GM12878 (cell line): Measurements from ENCODE around the gene SENP8. TPM values are rescaled to one million over a fixed set of nuclear protein-coding genes. Genes with fewer than 3 reads are reported as not detected.

Source experiments
- ATAC-seq: fragments of 200-7000 bp; cut with Tn5 transposase; 3 replicates; pipeline ENCODE4 v1.9.1; 2020; ENCODE audit warnings: mild to moderate bottlenecking, moderate library complexity
- BruUV-seq: library from RNA; stranded (reverse); fragments of 400-500 nt; replicated peaks from 2 replicates; lab custom pipeline; 2021; lab: Mats Ljungman, UMichigan
- CTCF ChIA-PET: fragments of 300-600 bp; sonication (Branson Sonifier 250); formaldehyde crosslinking; extraction: SDS; loops from one replicate; lab custom pipeline; 2021; ENCODE audit warnings: inconsistent platforms; lab: Yijun Ruan, JAX
- POLR2A ChIA-PET: fragments of 350-600 bp; formaldehyde crosslinking; extraction: SDS; loops from one replicate; lab custom pipeline; 2021; ENCODE audit warnings: inconsistent platforms; lab: Charles Lee
- RAD21 ChIA-PET: fragments of 300-600 bp; sonication (Branson Sonifier 250); formaldehyde crosslinking; loops from one replicate; lab custom pipeline; 2023; ENCODE audit warnings: antibody characterized with exemption; ENCODE audit not compliant: unreplicated experiment; lab: Charles Lee
- SMC1A ChIA-PET: fragments of 300-600 bp; sonication (Branson Sonifier 250); formaldehyde crosslinking; loops from one replicate; lab custom pipeline; 2023; ENCODE audit not compliant: unreplicated experiment, uncharacterized antibody; lab: Charles Lee
- DNase-seq: peaks from one replicate; pipeline ENCODE4 v3.0.0-alpha.2; 2011; ENCODE audit warnings: low read depth, low spot score
- FAIRE-seq: peaks from 3 replicates; lab custom pipeline; 2011; peaks lifted over from hg19 to GRCh38; lab: Jason Lieb, UNC
- H2AFZ ChIP-seq: 2 replicates; pipeline ENCODE4 v1.6.0; 2011; ENCODE audit warnings: low read depth, low read length, control low read depth; ENCODE audit not compliant: control insufficient read depth
- H3K27ac ChIP-seq: 2 replicates; pipeline ENCODE4 v1.5.1; 2011; ENCODE audit warnings: control low read depth; ENCODE audit not compliant: control insufficient read depth, insufficient read depth
- H3K27me3 ChIP-seq, 2 experiments: replicated peaks in 1 of 2; 2 replicates each; pipeline versions ENCODE4 v1.6.0 to v1.6.1; 2011; ENCODE audit warnings: low read length in 1 of 2; ENCODE audit not compliant: control insufficient read depth in 2 of 2, insufficient read depth in 2 of 2
- H3K36me3 ChIP-seq, 2 experiments: 2 replicates each; pipeline ENCODE4 v1.5.1; 2011; ENCODE audit warnings: low read length in 1 of 2; ENCODE audit not compliant: control insufficient read depth in 2 of 2, insufficient read depth in 2 of 2
- H3K4me1 ChIP-seq: 2 replicates; pipeline ENCODE4 v1.6.1; 2011; ENCODE audit warnings: mild to moderate bottlenecking, low read length, moderate library complexity, mixed read lengths; ENCODE audit not compliant: control insufficient read depth, insufficient read depth
- H3K4me2 ChIP-seq: 2 replicates; pipeline ENCODE4 v1.6.0; 2011; ENCODE audit warnings: control low read depth; ENCODE audit not compliant: control insufficient read depth, insufficient read depth
- H3K4me3 ChIP-seq: fragments of 200-600 bp; sonication (generic); 2 replicates; pipeline ENCODE4 v1.5.1; 2016
- H3K79me2 ChIP-seq: 2 replicates; pipeline ENCODE4 v1.6.0; 2011; ENCODE audit warnings: low read length; ENCODE audit not compliant: control insufficient read depth, insufficient read depth
- H3K9ac ChIP-seq: 2 replicates; pipeline ENCODE4 v1.8.0; 2011; ENCODE audit warnings: low read length, control low read depth, mixed read lengths; ENCODE audit not compliant: control insufficient read depth, insufficient read depth
- H3K9me3 ChIP-seq: replicated peaks from 3 replicates; pipeline ENCODE4 v1.5.1; 2011; ENCODE audit warnings: mild to moderate bottlenecking, low read length; ENCODE audit not compliant: control insufficient read depth, insufficient read depth
- H4K20me1 ChIP-seq: 2 replicates; pipeline ENCODE4 v1.6.0; 2011; ENCODE audit not compliant: control insufficient read depth, insufficient read depth
- ATF3 ChIP-seq: IDR thresholded peaks from 2 replicates; pipeline ENCODE4 v1.6.1; 2011; ENCODE audit warnings: low read depth, mild to moderate bottlenecking, low read length, moderate library complexity, borderline replicate concordance; ENCODE audit errors: extremely low read depth
- EED ChIP-seq: sonication (generic); IDR thresholded peaks from 2 replicates; pipeline ENCODE4 v1.6.1; 2016; ENCODE audit warnings: antibody characterized with exemption, low read depth
- HDAC2 ChIP-seq: fragments of 200-600 bp; sonication (generic); IDR thresholded peaks from 2 replicates; pipeline ENCODE4 v1.6.1; 2017
- IKZF2 ChIP-seq, 2 experiments: fragments of 450-650 bp; IDR thresholded peaks; 2 replicates each; pipeline ENCODE4 v1.6.1; 2017; ENCODE audit warnings: mild to moderate bottlenecking in 2 of 2, moderate library complexity in 2 of 2
- IRF4 ChIP-seq: IDR thresholded peaks from 2 replicates; pipeline ENCODE4 v1.6.1; 2011; ENCODE audit warnings: low read depth, low read length
- MTA3 ChIP-seq: IDR thresholded peaks from 2 replicates; pipeline ENCODE4 v1.6.1; 2012; ENCODE audit warnings: low read length, inconsistent platforms, borderline replicate concordance
- RUNX3 ChIP-seq: IDR thresholded peaks from 2 replicates; pipeline ENCODE4 v1.6.1; 2012; ENCODE audit warnings: low read length, inconsistent platforms
- SMAD1 ChIP-seq: fragments of 450-650 bp; IDR thresholded peaks from 2 replicates; pipeline ENCODE4 v1.6.1; 2018; ENCODE audit warnings: mild to moderate bottlenecking, low read depth; ENCODE audit not compliant: partially characterized antibody
- SMC3 ChIP-seq: IDR thresholded peaks from 2 replicates; pipeline ENCODE4 v1.6.1; 2011; ENCODE audit warnings: low read length, improper control_type of control experiment, borderline replicate concordance
- SREBF2 ChIP-seq: IDR thresholded peaks from 2 replicates; pipeline ENCODE4 v1.6.1; 2012; ENCODE audit warnings: mild to moderate bottlenecking, low read length
- STAT1 ChIP-seq: fragments of 450-650 bp; conservative IDR thresholded peaks from 2 replicates; pipeline ENCODE4 v1.6.1; 2014; ENCODE audit warnings: antibody characterized with exemption, mild to moderate bottlenecking
- SUPT20H ChIP-seq: IDR thresholded peaks from 2 replicates; pipeline ENCODE4 v1.6.1; 2011; ENCODE audit warnings: low read depth, mild to moderate bottlenecking, low read length, moderate library complexity, borderline replicate concordance; ENCODE audit not compliant: control insufficient read depth
- TCF12 ChIP-seq: IDR thresholded peaks from 2 replicates; pipeline ENCODE4 v1.6.1; 2011; ENCODE audit warnings: low read depth, mild to moderate bottlenecking, low read length
- TCF7 ChIP-seq: IDR thresholded peaks from 2 replicates; pipeline ENCODE4 v1.6.1; 2014; ENCODE audit warnings: antibody characterized with exemption, borderline replicate concordance
- ZBTB33 ChIP-seq: fragments of 450-650 bp; IDR thresholded peaks from 2 replicates; pipeline ENCODE4 v1.6.1; 2017; ENCODE audit warnings: mild to moderate bottlenecking
- WGBS: methylation state at CpG from one replicate; pipeline ENCODE4 v1.1.6; 2016; ENCODE audit warnings: low lambda C conversion rate; ENCODE audit not compliant: insufficient replicate concordance, insufficient coverage; ENCODE audit errors: missing lambda C conversion rate; 5-methylcytosine and 5-hydroxymethylcytosine counted together
- in situ Hi-C: fragments of 300-500 bp; cut with MboI; formaldehyde crosslinking; loops from 9 replicates; pipeline ENCODE4 v1.14.3; 2018; ENCODE audit warnings: mixed read lengths
- intact Hi-C: fragments of 100-400 bp; cut with micrococcal nuclease; formaldehyde crosslinking; loops from one replicate; pipeline ENCODE4 v1.14.2; 2022; ENCODE audit not compliant: unreplicated experiment
- polyA plus RNA-seq, 11 experiments: library from polyadenylated mRNA; depleted of rRNA in 4 of 11; unstranded in 6 of 11; stranded (reverse) in 5 of 11; fragments of >200 nt; fragmentation: Nextera tagmentation in 4 of 11; fragmentation: Illumina TruSeq in 1 of 11; extraction: Ambion mirVana in 4 of 11; extraction: Trizol in 1 of 11; gene quantifications; 1 replicate in 1 of 11; 2 replicates in 10 of 11; pipeline versions ENCODE4 v1.2.1 to v1.2.3, GENCODE V29; 2011 to 2016; ENCODE audit warnings: inconsistent platforms in 2 of 11, missing spikeins in 2 of 11, low read depth in 1 of 11
- total RNA-seq, 4 experiments: library from RNA; depleted of rRNA in 3 of 4; stranded (reverse); fragments of >200 nt in 3 of 4; fragmentation: Illumina TruSeq in 1 of 4; extraction: Trizol in 1 of 4; gene quantifications; 2 replicates each; pipeline versions ENCODE4 v1.2.1 to v1.2.3, GENCODE V29; 2013 to 2021

Gene SENP8
- total and polyA plus RNA-seq, 10 of the 15 experiments (the other 5 are each of a cell fraction or from before 2014, with no cell fraction given), result 0.87 to 5.6 (median 2.2) TPM

GRCh38 chr15:72136170-72137051 is 18.2 kb downstream of the SENP8 start:
- TF ChIP-seq TCF12, result no peak
- no peak for TF ChIP-seq HDAC2
- TF ChIP-seq MTA3, result no peak
- TF ChIP-seq IRF4, result no peak
- TF ChIP-seq ATF3, result no peak
- no peak for TF ChIP-seq ZBTB33
- TF ChIP-seq SMAD1, result no peak
- TF ChIP-seq SREBF2, result no peak
- no peak for TF ChIP-seq RUNX3
- no peak for TF ChIP-seq IKZF2 (IDR thresholded peaks at IDR 0.05)
- TF ChIP-seq EED, result no peak
- TF ChIP-seq TCF7, result no peak
- no peak for TF ChIP-seq STAT1
- no peak for TF ChIP-seq SMC3
- TF ChIP-seq SUPT20H, result no peak
- Histone ChIP-seq H3K4me2 (no peak overlapping the region), H3K4me1 (peaks cover 14% of the 10 kb centered on the region), H2AFZ (no peak overlapping the region), H3K9ac (no peak overlapping the region), H3K27ac (no peak overlapping the region), H3K27me3 (no peaks in the 10 kb centered on the region), H3K9me3 (no peaks in the 10 kb centered on the region), H4K20me1 (no peaks in the 10 kb centered on the region), H3K4me3 (no peak overlapping the region), H3K36me3 (no peaks in the 10 kb centered on the region), H3K79me2 (no peaks in the 10 kb centered on the region)
- in situ Hi-C loops, result no loop called here
- 94% methylated on average over 4 of the region's 4 CpGs for WGBS
- no TSS peak for BruUV-seq
- intact Hi-C loops, result no loop called here
- ChIA-PET CTCF (no interaction called here), POLR2A (interaction anchor here (1.0 kb wide), 1 partner anchor 18 kb away, joined by 3 read pairs; the partner anchor contains the start of gene SENP8), SMC1A (interaction anchor here (0.8 kb wide), 1 partner anchor 10 kb away, joined by 3 read pairs; no protein-coding TSS in a partner anchor), RAD21 (no interaction called here)
- no peak for FAIRE-seq
- DNase-seq, result no peak
- ATAC-seq, result no peak
